ENCODE results near the gene PCNX2. TPM values are rescaled to one million over a fixed set of nuclear protein-coding genes. Genes with fewer than 3 reads are reported as not detected.

PCNX2 gene
- total and polyA plus RNA-seq, 2 of the 13 experiments (the other 11 are each of a cell fraction or from before 2014, with no cell fraction given) = 0.11 to 0.42 TPM

DNA sequence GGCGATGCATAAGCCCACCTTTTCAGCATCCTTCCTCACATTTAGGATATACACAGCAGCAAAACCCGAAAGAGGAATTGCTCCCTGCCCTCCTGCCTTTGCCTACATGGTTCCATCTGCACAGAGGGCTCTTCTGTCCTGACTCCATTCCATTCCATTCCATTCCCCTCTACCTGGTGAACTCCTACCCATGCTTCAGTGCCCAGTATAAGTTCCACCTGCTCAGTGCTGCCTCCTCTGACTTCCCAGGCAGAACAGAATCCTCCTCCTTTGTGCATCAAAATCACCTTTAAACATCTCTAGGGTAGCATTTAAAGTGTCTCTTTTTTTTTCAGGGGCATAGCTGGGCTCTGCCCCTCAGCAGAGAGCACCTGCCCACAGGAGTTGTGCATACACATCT lies 112.9 kb downstream of the PCNX2 start (continued):
- TF ChIP-seq SIN3A (IDR thresholded peaks at IDR 0.05; ENCODE audit: borderline replicate concordance, low read depth, low read length) = no peak
- no peak for TF ChIP-seq ZNF543 (CRISPR knock-in tag; IDR thresholded peaks at IDR 0.05)

DNA sequence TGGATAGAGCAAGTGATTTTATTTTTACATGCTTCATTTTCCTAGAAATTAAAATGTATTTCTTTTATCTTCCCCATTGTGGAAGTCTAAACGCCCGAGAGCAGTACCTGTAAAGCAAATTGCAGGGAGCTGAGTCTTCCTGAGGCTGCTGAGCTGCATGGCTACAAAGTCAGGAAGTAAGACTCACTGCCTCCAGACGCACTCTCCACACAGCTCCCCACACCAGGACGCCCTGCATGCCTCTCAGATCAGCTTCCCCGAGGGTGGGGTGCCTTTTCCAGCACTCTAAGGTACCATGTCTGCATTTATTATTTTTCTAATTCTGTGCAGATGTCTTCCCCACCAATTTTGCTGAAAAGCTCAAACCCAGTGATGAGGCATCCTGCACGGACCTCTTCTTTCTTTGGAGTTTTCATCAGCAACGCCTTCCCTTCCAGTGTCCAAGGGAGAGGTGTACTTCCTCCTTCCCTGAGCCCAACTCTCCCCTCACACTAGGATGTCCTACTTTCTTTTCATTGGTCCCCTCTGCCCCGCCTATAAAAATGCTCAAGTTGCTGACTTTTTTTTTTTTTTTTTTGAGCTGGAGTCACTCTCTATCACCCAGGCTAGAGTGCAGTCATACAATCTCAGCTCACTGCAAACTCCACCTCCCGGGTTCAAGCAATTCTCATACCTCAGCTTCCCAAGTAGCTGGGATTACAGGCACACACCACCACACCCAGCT lies 114.7 kb downstream of the PCNX2 start:
- in situ Hi-C loops (cut with HindIII; ENCODE audit: extremely low pct_ligation_motif_present, low pct_unique_long_range_greater_than_20kb) = no loop called here
- ATAC-seq = no peak
- WGBS (ENCODE audit: low lambda C conversion rate) = 15% methylated on average over 9 of the region's 9 CpGs
- TF ChIP-seq NCOA1 (CRISPR knock-in tag; IDR thresholded peaks at IDR 0.05) (no peak), CEBPG (CRISPR knock-in tag; IDR thresholded peaks at IDR 0.05) (no peak), SRSF1 (optimal IDR thresholded peaks at IDR 0.05; ENCODE audit: low read depth, low read length) (no peak), SNAPC2 (CRISPR knock-in tag; IDR thresholded peaks at IDR 0.05) (no peak), NPAS2 (CRISPR knock-in tag; IDR thresholded peaks at IDR 0.05; ENCODE audit: borderline replicate concordance) (no peak), NFE2 (CRISPR knock-in tag; IDR thresholded peaks at IDR 0.05) (no peak), ZNF292 (CRISPR knock-in tag; IDR thresholded peaks at IDR 0.05; ENCODE audit: borderline replicate concordance, low read depth) (no peak), ZKSCAN1 (IDR thresholded peaks at IDR 0.05; ENCODE audit: low read length) (no peak), PHB2 (IDR thresholded peaks at IDR 0.05; ENCODE audit: partially characterized antibody) (no peak), HOXA3 (CRISPR knock-in tag; IDR thresholded peaks at IDR 0.05) (no peak), ZNF143 (CRISPR knock-in tag; IDR thresholded peaks at IDR 0.05) (no peak), ZIK1 (CRISPR knock-in tag; IDR thresholded peaks at IDR 0.05; ENCODE audit: borderline replicate concordance, low read depth) (no peak)
- TF ChIP-seq, protein P1, sequence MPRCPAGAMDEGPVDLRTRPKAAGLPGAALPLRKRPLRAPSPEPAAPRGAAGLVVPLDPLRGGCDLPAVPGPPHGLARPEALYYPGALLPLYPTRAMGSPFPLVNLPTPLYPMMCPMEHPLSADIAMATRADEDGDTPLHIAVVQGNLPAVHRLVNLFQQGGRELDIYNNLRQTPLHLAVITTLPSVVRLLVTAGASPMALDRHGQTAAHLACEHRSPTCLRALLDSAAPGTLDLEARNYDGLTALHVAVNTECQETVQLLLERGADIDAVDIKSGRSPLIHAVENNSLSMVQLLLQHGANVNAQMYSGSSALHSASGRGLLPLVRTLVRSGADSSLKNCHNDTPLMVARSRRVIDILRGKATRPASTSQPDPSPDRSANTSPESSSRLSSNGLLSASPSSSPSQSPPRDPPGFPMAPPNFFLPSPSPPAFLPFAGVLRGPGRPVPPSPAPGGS (CRISPR knock-in tag; IDR thresholded peaks at IDR 0.05) = no peak
- TF ChIP-seq, protein P2, sequence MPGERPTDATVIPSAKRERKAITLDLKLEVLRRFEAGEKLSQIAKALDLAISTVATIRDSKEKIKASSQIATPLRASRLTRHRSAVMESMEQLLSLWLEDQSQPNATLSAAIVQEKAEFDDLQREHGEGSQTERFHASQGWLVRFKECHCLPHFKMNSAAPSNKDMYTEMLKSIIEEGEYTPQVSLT (CRISPR knock-in tag; IDR thresholded peaks at IDR 0.05; ENCODE audit: borderline replicate concordance, low read depth) = no peak
- TF ChIP-seq, protein P3, sequence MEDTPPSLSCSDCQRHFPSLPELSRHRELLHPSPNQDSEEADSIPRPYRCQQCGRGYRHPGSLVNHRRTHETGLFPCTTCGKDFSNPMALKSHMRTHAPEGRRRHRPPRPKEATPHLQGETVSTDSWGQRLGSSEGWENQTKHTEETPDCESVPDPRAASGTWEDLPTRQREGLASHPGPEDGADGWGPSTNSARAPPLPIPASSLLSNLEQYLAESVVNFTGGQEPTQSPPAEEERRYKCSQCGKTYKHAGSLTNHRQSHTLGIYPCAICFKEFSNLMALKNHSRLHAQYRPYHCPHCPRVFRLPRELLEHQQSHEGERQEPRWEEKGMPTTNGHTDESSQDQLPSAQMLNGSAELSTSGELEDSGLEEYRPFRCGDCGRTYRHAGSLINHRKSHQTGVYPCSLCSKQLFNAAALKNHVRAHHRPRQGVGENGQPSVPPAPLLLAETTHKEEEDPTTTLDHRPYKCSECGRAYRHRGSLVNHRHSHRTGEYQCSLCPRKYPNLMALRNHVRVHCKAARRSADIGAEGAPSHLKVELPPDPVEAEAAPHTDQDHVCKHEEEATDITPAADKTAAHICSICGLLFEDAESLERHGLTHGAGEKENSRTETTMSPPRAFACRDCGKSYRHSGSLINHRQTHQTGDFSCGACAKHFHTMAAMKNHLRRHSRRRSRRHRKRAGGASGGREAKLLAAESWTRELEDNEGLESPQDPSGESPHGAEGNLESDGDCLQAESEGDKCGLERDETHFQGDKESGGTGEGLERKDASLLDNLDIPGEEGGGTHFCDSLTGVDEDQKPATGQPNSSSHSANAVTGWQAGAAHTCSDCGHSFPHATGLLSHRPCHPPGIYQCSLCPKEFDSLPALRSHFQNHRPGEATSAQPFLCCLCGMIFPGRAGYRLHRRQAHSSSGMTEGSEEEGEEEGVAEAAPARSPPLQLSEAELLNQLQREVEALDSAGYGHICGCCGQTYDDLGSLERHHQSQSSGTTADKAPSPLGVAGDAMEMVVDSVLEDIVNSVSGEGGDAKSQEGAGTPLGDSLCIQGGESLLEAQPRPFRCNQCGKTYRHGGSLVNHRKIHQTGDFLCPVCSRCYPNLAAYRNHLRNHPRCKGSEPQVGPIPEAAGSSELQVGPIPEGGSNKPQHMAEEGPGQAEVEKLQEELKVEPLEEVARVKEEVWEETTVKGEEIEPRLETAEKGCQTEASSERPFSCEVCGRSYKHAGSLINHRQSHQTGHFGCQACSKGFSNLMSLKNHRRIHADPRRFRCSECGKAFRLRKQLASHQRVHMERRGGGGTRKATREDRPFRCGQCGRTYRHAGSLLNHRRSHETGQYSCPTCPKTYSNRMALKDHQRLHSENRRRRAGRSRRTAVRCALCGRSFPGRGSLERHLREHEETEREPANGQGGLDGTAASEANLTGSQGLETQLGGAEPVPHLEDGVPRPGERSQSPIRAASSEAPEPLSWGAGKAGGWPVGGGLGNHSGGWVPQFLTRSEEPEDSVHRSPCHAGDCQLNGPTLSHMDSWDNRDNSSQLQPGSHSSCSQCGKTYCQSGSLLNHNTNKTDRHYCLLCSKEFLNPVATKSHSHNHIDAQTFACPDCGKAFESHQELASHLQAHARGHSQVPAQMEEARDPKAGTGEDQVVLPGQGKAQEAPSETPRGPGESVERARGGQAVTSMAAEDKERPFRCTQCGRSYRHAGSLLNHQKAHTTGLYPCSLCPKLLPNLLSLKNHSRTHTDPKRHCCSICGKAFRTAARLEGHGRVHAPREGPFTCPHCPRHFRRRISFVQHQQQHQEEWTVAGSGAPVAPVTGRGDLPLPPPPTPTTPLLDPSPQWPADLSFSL (CRISPR knock-in tag; IDR thresholded peaks at IDR 0.05) = no peak

More for the DNA sequence above, 114.7 kb downstream of the PCNX2 start:
- Histone ChIP-seq H3K27me3 (ENCODE audit: control insufficient read depth in 1 of 2, insufficient read depth in 2 of 2, low read length in 2 of 2) (no peaks in the 10 kb centered on the region), H3K79me2 (ENCODE audit: insufficient read depth, low read length) (no peaks in the 10 kb centered on the region), H3K27ac (ENCODE audit: extremely low read length, insufficient read depth, low read length) (no peak overlapping the region), H3K9me3 (ENCODE audit: low read length) (peaks cover 7% of the 10 kb centered on the region; the same call in 1 of the 2 replicates), H3K36me3 (replicated peaks in 1 of 2; ENCODE audit: control insufficient read depth in 1 of 2, insufficient read depth in 2 of 2, low read length in 2 of 2) (no peaks in the 10 kb centered on the region), H4K20me1 (ENCODE audit: insufficient read depth, low read length) (no peaks in the 10 kb centered on the region), H3K9ac (ENCODE audit: insufficient read depth, low read depth, low read length) (no peak overlapping the region), H3K4me2 (ENCODE audit: low read depth, low read length) (no peak overlapping the region), H3K4me1 (ENCODE audit: insufficient read depth, low read length) (no peaks in the 10 kb centered on the region), H2AFZ (ENCODE audit: low read length) (no peak overlapping the region), H3K4me3 (replicated peaks in 1 of 3; ENCODE audit: insufficient read depth in 1 of 3, low read depth in 2 of 3, low read length in 3 of 3) (no peak overlapping the region)
- BruUV-seq (replicated peaks) = no TSS peak
- ChIA-PET CTCF (ENCODE audit: low intra/inter-chr PET ratio, low total read pairs) (no interaction called here), POLR2A (no interaction called here)
- intact Hi-C loops (cut with micrococcal nuclease; ENCODE audit: unreplicated experiment) = no loop called here
- DNase-seq (ENCODE audit: low spot score) = no peak
- FAIRE-seq = no peak
